DMS79 (cell line): ENCODE results near the gene EDRF1.
"Not testable (repeated sequence)": the region's sequence is repeated elsewhere in the genome, so short reads cannot be mapped to it uniquely, and the experiment has no call there.

Experiments
- DNase-seq: peaks from one replicate; lab custom pipeline; 2025; lab: John Stamatoyannopoulos, UW

The EDRF1 gene

DNA sequence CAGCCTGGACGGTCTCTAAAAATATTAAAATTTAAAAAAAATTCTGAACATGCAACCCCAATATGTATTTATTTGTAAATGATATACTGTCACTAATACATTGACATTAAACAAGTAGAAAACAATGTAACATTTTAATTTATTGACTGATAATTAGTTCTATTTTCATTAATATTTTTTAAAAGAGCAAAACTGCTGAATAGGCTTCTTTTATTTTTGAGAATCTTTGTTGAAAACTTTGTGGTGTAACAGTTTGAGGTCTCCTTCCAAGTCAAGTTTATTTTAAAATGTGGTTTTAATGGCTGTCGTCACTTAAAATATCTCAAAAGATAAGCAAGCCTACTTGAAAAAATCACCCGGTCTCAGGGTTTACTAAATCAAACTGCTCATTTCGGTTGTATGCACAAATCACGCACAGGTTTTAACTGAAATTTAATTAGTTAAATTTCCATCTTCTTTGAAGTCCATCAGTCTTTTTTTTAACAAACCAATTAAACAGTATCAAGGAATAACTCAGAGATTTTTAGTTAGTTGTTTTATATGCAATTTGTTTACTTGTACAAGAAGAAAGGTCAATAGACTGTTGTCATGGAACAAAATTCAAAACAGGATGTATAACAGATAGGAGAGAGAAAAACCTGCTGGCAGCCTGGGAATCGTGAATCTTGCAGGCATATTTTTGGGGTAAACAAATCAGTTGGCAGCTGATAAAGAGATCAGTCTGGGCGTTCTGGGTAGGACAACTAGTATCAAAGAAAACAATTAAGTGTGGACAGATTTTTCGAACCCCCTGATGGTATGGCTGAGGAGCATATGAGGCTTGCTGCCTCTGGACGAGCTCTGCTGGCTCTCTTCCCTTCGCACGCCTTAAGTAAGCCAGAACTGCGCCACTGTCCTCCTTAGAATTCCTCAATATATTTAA is 9.7 kb upstream of the EDRF1 start:
- DNase-seq: no peak

DNA sequence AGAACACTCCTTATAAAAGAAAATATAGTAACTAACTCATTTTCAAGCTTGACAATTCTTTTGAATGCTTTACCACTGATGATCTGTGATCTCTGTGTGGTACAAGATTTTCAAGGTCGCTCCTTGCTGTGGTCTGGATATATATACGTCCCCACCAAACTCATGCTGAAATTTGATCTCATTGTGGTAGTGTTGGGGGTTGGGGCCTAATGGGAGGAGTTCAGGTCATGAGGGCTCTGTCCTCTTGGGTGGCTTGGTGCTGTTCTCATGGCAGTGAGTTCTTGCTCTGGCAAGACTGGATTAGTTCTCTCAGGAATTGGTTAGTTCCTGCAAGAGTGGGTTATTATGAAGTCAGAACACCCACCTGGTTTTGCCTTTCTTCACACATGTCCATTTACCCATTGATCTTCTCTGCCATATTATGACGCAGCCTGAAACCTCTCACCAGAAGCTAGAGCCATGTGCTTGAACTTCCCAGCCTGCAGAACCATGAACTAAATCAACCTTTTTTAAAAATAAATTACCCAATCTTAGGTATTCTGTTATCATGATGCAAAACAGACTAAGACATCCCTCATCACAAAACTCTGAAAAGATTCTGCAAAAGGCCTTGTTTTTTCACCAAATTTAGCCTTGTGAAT is 8.3 kb upstream of the EDRF1 start:
- DNase-seq: no peak

DNA sequence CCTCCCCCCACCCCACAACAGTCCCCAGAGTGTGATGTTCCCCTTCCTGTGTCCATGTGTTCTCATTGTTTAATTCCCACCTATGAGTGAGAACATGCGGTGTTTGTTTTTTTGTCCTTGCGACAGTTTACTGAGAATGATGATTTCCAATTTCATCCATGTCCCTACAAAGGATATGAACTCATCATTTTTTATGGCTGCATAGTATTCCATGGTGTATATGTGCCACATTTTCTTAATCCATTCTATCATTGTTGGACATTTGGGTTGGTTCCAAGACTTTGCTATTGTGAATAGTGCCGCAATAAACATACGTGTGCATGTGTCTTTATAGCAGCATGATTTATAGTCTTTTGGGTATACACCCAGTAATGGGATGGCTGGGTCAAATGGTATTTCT is 4.8 kb upstream of the EDRF1 start:
- DNase-seq: not testable (repeated sequence)

DNA sequence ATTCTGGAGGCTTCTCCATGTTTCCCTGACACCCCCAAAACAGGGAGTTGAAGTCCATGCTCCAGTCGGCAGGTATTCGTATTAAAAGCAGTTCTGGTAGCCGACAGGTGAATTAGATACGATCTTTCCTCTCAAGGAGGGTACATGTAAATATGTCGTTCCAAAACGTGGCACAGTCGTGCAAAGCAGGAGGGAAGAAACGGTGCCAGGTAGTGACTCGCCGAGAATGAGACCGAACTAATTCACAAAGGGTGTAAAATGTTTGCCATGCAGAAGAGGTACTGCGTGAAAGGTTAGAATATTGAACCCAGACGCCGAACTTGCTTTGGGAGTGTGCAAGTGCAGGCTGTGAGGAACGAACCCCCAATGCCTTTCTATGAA is 483 bp downstream of the EDRF1 start:
- no peak for DNase-seq

DNA sequence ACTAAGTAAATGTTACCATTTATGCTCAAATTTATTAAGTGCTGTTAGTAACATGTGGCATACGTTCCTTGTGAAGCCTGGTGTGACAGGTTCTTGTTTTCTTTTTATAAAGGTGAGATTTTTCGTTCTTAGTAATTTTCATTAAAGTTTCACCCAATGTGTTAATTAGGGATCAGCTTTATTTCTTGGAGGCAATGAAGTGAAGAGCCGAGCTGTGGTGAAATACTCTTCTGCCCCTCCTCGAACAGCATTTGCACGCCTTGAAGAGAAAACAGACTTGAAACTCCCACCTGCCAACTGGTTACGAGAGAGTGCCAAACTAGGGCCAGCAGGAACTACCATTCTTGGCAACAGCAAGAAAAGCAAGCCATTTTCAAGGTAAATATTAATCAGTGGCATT is 1.5 kb downstream of the EDRF1 start:
- DNase-seq: no peak

DNA sequence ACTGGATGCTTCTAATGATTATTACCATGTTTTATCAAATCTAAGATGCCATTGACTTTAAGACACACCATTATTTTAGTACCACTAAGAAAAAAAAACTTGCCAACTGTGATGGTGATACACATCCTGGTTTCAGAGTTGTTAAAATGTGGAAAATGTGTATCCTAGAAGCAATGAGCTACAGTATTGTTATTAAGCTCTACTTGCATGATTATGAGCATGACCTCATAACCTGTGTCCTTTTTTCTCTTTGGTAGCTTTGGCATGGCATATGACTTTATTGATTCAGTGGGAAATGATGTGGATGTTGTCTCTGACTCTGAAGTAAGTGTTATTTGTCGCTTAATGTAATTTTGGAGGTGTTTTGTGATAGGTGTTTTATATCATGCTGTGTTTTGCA is 3.3 kb downstream of the EDRF1 start:
- no peak for DNase-seq

DNA sequence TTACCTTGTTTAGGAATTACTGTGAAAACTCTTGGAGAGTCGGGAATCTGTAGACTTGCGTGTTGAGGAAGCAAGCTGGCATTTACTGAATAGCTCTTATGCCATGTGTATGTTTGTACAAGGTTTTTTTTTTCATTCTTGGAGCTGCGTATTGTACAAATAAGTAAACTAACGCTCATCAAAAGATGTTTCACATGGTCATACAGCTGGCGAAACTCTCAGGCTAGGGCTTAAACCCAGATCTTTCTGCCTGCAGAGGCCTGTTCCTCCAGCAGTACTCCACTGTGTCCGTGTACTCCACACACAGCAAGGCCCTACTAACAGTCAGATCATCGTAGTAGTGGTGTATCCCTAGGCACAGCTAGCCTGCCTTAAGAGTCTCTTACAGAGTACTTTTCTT is 7.4 kb downstream of the EDRF1 start:
- DNase-seq: no peak

DNA sequence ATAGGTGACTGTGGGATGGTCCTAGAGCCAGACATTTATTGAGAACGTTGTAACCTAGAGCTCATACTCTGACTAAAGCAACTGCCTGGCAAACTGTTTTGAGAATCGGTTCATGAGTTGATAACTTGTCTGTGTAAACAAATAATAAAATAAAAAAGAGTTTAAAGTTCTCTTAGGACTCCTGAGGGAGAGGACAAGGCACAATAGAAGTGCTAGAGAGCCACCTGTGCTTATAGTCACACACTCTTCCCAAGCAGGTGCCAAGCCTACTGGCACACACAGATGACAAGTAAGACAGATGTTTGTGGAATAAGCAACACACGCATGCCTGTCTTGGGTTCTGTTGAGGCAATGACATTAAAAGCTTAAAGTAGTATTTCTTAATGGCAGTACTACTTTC is 7.9 kb downstream of the EDRF1 start:
- DNase-seq: no peak

DNA sequence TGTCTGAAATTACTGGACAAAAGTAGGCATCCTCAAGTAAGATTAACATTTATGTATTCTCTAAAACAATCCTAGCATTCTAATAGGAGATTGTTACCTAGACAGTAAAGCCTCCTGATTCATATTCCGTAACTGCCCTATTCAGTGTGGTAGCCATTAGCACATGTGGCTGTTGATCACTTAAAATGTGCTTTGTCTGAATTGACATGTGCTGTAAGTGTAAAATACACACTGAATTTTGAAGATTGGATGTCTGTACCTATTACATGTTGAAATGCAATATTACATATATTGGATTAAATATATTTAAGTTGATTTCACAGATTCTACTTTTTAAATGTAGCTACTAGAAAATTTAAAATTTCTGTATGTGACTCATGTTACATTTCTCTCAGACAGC is 14.6 kb downstream of the EDRF1 start:
- no peak for DNase-seq

DNA sequence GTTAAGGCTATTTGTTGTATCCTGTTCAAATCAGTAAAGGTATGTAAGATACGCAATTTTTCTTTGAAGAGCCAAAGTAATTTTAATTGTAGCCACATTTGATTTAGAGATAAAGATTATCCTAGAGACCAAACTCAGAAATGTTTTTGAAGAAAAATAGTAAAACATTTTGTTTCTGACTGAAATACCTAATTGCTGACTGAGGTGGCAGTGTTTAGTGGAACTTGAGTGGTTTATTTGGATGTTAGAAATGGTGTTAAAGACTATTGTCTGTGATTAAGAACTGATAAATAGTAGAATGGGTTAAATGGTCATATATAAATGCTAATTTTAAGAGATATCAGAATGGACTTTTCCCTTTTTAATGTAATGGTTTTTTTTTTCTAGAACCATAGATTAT is 15.3 kb downstream of the EDRF1 start:
- no peak for DNase-seq

DNA sequence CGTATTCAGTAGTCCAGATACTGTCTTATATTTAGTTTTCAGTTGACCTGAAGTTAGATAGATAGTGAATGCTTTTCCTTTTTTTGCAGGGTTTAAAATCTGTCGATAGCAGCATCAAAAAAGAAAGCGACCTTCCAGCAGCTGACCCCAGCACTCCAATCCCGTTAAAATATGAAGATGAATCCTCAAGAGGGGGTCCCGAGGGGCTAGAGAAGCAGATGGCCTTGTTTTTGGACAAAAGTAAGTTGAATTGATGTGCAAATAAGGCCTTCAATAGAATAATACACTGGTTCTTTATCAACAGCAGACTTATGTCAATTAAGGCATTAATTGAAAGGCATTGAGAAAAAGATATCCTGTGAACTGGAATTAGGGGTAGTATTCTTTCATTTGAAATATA is 18.7 kb downstream of the EDRF1 start:
- DNase-seq: no peak

DNA sequence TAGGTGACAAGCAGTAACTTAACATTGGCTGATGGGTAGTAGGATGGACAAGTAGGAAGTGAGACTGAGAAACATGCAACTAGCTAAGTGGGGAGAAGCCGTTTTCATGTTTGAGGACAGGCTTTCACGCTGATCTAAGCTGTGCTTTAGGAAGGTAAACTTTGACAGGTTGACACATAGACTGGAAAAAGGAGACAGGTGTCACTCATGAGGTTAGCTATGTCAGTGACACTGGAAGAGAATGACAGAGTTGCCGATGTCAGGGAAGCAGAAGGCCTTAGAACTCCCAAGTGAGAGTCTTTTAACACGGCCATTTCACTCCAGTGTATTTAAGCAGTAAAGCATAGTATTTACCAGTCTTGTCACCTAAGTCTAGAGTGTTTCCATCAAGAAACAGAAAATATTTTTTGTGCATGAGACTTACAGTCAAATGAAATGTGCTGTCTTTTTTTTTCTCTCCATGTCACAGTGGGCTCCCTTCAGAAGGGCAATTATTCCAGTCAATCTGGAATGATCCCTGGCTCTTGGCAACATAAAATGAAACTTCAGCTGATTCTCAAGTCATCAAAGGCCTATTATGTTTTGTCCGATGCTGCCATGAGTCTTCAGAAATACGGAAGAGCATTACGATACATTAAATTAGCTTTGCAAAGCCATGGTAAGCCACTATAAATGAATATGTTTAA is 20.6 kb downstream of the EDRF1 start:
- DNase-seq: no peak

DNA sequence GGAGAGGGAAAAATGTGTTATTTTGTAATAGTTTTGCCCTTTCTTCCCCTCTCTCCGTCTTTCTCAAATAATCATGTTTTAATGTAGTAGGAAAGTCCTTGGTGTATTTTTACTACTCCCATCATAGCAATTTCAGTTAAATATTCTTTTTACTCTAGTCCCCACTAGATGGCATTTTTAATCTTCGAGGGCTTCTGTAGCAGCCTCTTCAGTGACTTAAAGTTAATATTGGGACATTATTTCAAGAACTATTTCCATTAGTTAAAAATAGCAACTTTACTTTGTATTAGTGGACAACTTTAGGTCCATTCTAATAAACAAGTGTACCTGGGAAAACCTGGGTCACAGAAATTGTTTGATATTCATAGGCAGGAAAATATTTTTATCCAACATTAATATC is 23.0 kb downstream of the EDRF1 start:
- DNase-seq: no peak

DNA sequence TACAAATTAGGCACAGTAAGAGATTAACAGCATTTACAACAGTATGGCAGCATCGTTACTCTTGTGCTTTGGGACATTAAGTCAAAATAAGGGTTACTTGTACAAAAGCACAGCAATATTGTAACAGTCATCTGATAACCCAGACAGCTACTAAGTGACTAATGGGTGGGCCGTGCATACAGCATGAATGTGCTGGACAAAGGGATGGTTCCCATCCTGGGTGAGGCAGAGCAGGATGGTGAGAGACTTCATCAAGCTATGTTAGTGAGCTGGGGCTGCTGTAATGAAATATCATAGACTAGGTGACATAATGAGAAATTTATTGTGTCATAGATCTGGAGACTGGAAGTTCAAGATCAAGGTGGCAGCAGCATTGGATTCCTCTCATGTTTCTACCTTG is 25.4 kb downstream of the EDRF1 start:
- DNase-seq: no peak

DNA sequence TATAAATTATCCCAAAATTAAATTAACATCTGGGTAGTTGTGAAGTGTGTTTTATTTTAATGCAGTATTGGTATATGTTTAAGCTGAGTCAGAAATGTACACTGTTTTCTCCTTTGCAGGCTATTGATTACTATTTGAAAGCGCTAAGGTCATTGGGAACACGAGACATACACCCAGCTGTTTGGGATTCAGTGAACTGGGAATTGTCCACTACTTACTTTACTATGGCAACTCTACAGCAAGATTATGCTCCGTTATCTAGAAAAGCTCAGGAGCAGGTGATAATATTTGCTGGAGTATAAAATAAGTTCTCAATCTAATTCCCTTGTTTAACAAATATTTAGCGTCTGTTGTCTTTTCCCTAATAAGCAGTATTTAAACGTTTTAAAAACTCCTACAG is 27.9 kb downstream of the EDRF1 start:
- DNase-seq: no peak

DNA sequence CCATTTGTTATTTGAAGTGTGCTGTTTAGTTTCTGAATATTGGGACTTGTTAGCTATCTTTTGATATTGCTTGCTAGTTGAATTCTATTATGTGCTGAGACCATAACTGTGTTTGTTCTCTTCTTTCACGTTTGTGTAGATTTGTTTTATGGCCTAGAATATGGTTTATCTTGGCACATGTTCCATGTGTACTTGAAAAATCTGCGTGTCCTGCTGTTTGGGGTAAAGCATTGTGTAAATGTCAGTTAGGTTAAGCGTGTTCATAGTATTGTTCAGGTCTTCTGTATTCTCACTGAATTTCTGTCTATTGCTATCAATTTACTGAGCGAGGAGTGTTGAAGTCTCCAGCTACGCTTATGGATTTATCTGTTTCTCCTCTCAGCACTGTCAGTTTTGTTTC is 36.7 kb downstream of the EDRF1 start:
- no peak for DNase-seq

DNA sequence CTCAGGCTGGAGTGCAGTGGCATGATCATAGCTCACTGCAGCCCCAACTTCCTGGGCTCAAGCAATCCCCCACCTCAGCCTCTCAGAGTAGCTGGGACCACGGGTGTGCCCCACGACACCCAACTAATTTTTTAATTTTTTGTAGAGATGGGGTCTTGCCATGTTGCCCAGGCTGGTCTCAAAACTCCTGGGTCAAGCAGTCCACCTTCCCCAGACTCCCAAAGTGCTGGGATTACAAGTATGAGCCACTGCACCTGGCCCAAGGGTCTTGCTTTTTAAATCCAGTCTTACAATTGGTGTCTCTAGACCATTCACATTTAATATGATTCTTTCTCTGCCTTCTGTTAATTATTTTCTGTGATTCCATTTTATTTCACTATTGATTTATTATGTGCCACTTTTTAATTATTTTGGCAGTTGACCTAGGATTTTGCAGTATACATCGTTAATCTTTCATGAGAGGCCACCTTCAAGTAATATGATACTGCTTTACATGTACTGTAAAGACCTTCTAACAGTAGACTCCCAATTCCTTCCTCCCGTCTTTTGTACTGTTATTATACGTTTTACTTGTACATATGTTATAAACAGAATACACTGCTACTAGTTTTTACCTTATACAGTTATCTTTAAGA is 37.5 kb downstream of the EDRF1 start:
- no peak for DNase-seq

DNA sequence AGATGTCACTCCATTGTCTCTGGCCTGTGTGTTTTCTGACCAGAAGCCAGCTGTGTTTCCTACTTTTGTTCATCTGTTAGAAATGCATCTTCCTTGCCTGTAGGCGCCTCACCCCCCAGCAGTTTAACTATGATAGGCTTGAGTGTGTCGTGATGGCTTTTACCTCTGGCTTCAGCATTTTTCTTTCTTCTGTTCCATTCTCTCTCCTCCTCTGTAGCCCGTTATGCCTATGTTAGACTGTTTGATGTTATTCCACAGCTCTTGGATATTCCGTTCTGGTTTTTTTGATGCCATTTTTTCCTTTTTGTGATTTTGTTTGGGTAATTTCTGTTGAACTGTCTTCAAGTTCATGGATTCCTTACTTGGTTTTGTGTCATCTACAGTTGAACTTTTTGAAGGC is 38.2 kb downstream of the EDRF1 start:
- DNase-seq: no peak

DNA sequence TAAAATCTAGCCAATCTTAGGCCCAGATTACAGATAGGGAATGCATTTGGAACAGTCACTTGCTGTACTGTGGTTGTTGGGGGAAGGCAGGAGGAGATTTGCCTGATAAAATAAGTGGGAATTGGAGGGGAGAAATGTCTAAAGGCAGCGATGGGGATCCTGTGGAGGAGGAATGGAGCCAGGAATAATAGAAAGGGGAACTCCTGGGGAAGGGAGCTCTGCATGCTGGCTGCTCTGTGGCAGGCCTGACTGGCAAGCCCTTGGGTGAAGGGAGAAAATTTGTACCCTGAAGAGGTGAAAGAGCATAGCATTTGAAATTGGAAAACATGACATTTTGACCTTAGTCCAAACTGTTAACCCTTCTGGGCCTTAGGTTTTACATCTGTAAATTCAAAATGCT is 42.5 kb downstream of the EDRF1 start:
- DNase-seq: no peak

DNA sequence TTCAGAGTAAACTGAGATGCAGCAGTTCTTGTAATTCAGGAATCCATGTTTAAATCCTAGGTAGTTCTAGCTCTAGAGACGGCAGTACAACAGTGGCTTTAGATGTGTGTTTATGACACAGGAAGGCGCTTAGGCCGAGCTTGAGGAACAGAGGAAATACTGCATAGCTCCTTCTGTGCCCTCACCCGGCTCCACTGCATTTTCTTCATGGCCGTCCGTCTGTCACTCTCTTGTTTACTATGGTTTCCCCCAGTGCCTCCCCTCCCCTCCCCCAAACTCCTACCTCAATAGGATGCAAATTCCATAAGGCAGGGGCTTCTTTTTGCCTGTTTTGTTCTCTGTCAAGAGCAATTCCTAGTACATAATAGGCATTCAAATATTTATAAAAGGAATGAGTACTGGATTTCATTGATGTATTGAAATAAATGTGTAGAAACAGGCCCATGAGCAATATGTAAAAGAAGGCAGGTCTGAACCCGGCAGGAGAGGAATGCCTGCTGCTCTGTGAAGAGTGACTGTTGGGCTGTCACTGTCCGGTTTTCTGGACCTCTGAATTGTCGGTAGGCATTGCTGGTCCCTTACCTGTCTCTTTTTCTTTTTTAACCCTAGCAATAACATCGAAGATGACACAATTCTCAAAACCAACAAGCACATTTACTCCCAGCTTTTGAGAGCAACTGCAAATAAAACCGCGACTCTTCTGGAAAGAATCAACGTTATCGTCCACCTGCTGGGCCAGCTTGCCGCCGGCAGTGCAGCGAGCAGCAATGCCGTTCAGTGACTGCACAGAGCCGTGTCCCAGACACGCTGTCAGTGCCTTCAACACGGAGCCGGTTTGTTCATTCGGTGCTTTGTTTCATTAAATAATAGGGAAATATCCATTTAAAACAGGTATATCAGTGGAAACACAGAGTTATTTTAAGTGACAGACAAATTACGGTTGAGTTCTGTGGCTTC is 43.5 kb downstream of the EDRF1 start:
- DNase-seq: no peak

DNA sequence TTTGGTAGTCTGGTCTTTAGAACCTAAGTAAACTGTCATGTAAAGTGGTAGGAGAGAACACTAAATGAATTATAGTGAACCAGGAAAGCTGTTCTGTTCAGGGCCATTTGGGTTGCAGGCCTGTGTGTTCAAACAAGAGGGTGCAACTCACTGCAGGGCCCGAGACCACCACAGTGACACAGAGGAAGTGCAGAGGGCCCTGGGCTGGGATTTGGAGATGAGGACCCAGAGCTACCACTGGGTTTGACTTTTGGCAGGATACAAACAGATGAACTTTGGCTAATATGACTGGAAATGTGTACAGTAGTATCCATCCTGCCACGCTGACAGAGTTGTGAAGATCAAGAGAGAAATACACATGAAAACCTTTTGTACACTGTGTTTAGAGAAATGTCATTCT is 46.3 kb downstream of the EDRF1 start:
- no peak for DNase-seq

DNA sequence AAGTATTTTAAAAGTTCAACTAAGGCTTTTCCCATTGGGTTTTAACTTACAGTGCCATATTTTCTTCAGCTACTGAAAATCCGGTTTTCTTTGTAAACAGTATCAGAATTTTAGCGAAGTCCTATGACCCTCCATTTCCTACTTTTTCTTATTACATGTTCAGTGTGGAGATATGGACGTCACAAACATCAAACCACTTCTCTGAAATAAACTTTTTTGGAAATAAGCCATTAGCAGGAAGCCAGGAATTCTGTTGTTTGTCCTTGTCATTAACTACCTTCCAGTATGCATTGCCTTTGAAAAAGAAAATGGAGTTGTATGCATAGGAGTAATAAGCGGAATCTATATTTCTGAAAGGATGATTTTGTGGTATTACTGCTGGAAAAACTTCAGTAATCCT is 47.0 kb downstream of the EDRF1 start:
- no peak for DNase-seq
